HepG2 (cell line): Measurements from ENCODE around the gene CPSF4. TPM values are rescaled to one million over a fixed set of nuclear protein-coding genes. Genes with fewer than 3 reads are reported as not detected.
A peak's percentile ranks its signal among the peaks of the same experiment; 100 is the strongest.

Source experiments
- BORCS8-MEF2B ChIP-seq: sonication (generic); formaldehyde crosslinking; IDR thresholded peaks from 2 replicates; pipeline ENCODE4 v1.8.0; 2022; ENCODE audit warnings: mild to moderate bottlenecking, missing genetic modification reagents
- E2F1 ChIP-seq: sonication (generic); formaldehyde crosslinking; IDR thresholded peaks from 2 replicates; pipeline ENCODE4 v1.5.0; 2020; ENCODE audit warnings: missing genetic modification reagents
- FOXP1 ChIP-seq, 2 experiments: fragments of 450-650 bp in 1 of 2; IDR thresholded peaks; 2 replicates each; pipeline ENCODE4 v1.6.1; 2017 to 2018; ENCODE audit warnings: antibody characterized with exemption in 1 of 2
- GZF1 ChIP-seq: sonication (generic); formaldehyde crosslinking; IDR thresholded peaks from 2 replicates; pipeline ENCODE4 v1.5.1; 2020; ENCODE audit warnings: mild to moderate bottlenecking, missing genetic modification reagents
- HNRNPK ChIP-seq: fragments of 200-400 bp; formaldehyde crosslinking; IDR thresholded peaks from 2 replicates; pipeline ENCODE4 v1.6.1; 2018; ENCODE audit warnings: low read length, low read depth, moderate library complexity, mild to moderate bottlenecking; ENCODE audit not compliant: poor library complexity, severe bottlenecking
- MTERF4 ChIP-seq: sonication (generic); formaldehyde crosslinking; IDR thresholded peaks from 2 replicates; pipeline ENCODE4 v1.8.0; 2023; ENCODE audit warnings: mild to moderate bottlenecking, missing genetic modification reagents
- STAG1 ChIP-seq: sonication (generic); formaldehyde crosslinking; IDR thresholded peaks from 2 replicates; pipeline ENCODE4 v1.4.0; 2020; ENCODE audit warnings: missing genetic modification reagents
- TBP ChIP-seq: sonication (generic); formaldehyde crosslinking; IDR thresholded peaks from 2 replicates; pipeline ENCODE4 v1.5.0; 2020; ENCODE audit warnings: missing genetic modification reagents
- TCF12 ChIP-seq, 2 experiments: fragments of 450-650 bp in 1 of 2; sonication (generic) in 1 of 2; formaldehyde crosslinking in 1 of 2; IDR thresholded peaks; 2 replicates each; pipeline versions ENCODE4 v1.6.1 to v1.8.0; 2017 to 2022; ENCODE audit warnings: antibody characterized with exemption in 1 of 2, mild to moderate bottlenecking in 1 of 2, missing genetic modification reagents in 1 of 2, moderate library complexity in 1 of 2
- TFDP2 ChIP-seq: sonication (generic); formaldehyde crosslinking; IDR thresholded peaks from 2 replicates; pipeline ENCODE4 v1.4.0; 2020; ENCODE audit warnings: missing genetic modification reagents
- TP53 ChIP-seq: sonication (generic); formaldehyde crosslinking; conservative IDR thresholded peaks from 2 replicates; pipeline ENCODE4 v1.4.0; 2020; ENCODE audit warnings: missing genetic modification reagents
- YEATS4 ChIP-seq: sonication (generic); formaldehyde crosslinking; IDR thresholded peaks from 2 replicates; pipeline ENCODE4 v1.4.0; 2020; ENCODE audit warnings: missing genetic modification reagents, borderline replicate concordance
- ZBTB1 ChIP-seq: sonication (generic); formaldehyde crosslinking; IDR thresholded peaks from 2 replicates; pipeline ENCODE4 v1.4.0; 2020; ENCODE audit warnings: missing genetic modification reagents, borderline replicate concordance
- ZBTB8A ChIP-seq: sonication (generic); formaldehyde crosslinking; IDR thresholded peaks from 2 replicates; pipeline ENCODE4 v1.4.0; 2020; ENCODE audit warnings: mild to moderate bottlenecking, low read depth, missing genetic modification reagents, borderline replicate concordance
- ZNF431 ChIP-seq: sonication (generic); formaldehyde crosslinking; IDR thresholded peaks from 2 replicates; pipeline ENCODE4 v1.9.0; 2022; ENCODE audit warnings: missing genetic modification reagents, low read depth, mild to moderate bottlenecking, borderline replicate concordance
- ZNF432 ChIP-seq: sonication (generic); formaldehyde crosslinking; IDR thresholded peaks from 2 replicates; pipeline ENCODE4 v1.5.0; 2020; ENCODE audit warnings: missing genetic modification reagents, mild to moderate bottlenecking, borderline replicate concordance
- ZNF468 ChIP-seq: sonication (generic); formaldehyde crosslinking; IDR thresholded peaks from 2 replicates; pipeline ENCODE4 v1.8.0; 2022; ENCODE audit warnings: mild to moderate bottlenecking, moderate library complexity, missing genetic modification reagents
- ZNF530 ChIP-seq: sonication (generic); formaldehyde crosslinking; IDR thresholded peaks from 2 replicates; pipeline ENCODE4 v1.5.0; 2020; ENCODE audit warnings: low read depth, mild to moderate bottlenecking, missing genetic modification reagents
- ZNF556 ChIP-seq: sonication (generic); formaldehyde crosslinking; IDR thresholded peaks from 2 replicates; pipeline ENCODE4 v1.4.0; 2020; ENCODE audit warnings: mild to moderate bottlenecking, missing genetic modification reagents, borderline replicate concordance
- polyA plus RNA-seq, 8 experiments: library from polyadenylated mRNA; depleted of rRNA in 3 of 8; stranded (reverse) in 7 of 8; unstranded in 1 of 8; fragments of >200 nt; fragmentation: Illumina TruSeq in 4 of 8; extraction: Trizol in 4 of 8; gene quantifications; 2 replicates each; pipeline versions ENCODE4 v1.2.1 to v1.2.3, GENCODE V29; 2011 to 2016; ENCODE audit warnings: low read depth in 4 of 8, missing spikeins in 1 of 8, mixed read lengths in 1 of 8; ENCODE audit not compliant: insufficient read depth in 1 of 8
- total RNA-seq, 5 experiments: library from RNA; depleted of rRNA; stranded (reverse); fragments of >200 nt; fragmentation: Illumina TruSeq; extraction: Trizol; gene quantifications; 2 replicates each; pipeline ENCODE4 v1.2.3, GENCODE V29; 2016; ENCODE audit warnings: low read depth in 1 of 5
- TF ChIP-seq, protein P1 (sequence below): sonication (generic); formaldehyde crosslinking; IDR thresholded peaks from 2 replicates; pipeline ENCODE4 v1.5.0; 2020; ENCODE audit warnings: mild to moderate bottlenecking, missing genetic modification reagents
- TF ChIP-seq, protein P2 (sequence below): sonication (generic); formaldehyde crosslinking; IDR thresholded peaks from 2 replicates; pipeline ENCODE4 v1.8.1; 2023; ENCODE audit warnings: mild to moderate bottlenecking, inconsistent platforms, moderate library complexity, missing genetic modification reagents, borderline replicate concordance

CPSF4 gene
- total and polyA plus RNA-seq, 2 of the 13 experiments (the other 11 are each of a cell fraction or from before 2014, with no cell fraction given), result 34.1 to 49.6 TPM

DNA sequence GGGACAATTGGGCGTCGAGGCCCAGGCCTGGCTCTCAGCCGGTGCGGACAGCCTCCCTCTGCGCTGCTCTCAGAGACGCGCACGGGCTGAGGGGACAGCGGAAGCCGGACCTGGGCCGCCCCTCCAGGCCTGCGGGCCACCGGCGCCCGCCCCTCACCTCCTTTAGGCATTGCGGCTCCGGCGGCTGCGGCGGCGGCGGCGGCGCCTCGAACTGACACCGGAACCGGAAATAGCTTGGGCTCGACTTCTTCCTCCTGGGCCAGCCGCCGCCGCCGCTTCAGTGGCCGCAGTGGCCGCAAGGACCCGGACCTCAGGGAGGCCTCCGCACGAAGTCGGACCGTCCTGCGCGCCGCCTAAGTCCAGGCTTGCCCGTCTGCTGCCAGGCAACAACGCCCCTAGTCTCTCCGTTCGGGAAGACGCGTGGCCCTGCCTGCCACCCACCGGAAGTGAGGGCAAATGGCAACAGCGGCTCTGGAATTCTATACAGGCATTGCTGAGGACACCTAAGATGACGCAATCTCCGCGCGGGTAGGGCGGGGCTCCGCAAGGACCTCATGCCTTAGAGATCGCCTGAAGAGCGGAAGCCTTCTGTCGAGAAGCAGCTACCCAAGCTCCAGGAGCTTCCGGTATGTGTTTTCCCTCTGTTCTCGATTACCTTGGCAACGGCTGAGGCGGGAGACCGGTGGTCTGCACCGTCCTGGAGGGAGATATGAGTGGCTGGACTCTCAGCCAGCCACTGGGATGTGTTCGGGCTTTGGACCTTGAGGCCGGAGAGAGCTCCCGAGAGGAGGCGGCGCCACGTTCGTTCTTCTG lies 30.2 kb upstream of the CPSF4 start, which contains the start of the genes BUD31 and PDAP1 (continued):
- TF ChIP-seq ZBTB8A (CRISPR knock-in tag), result no peak
- TF ChIP-seq E2F1, result 0 out of 2 replicates have a peak, but pooled peaks have one; percentile 8
- no peak for TF ChIP-seq MTERF4 (CRISPR knock-in tag)
- TF ChIP-seq GZF1 (CRISPR knock-in tag), result 0 out of 2 replicates have a peak, but pooled peaks have one; percentile 36
- TF ChIP-seq HNRNPK, result no peak
- TF ChIP-seq, protein P1, sequence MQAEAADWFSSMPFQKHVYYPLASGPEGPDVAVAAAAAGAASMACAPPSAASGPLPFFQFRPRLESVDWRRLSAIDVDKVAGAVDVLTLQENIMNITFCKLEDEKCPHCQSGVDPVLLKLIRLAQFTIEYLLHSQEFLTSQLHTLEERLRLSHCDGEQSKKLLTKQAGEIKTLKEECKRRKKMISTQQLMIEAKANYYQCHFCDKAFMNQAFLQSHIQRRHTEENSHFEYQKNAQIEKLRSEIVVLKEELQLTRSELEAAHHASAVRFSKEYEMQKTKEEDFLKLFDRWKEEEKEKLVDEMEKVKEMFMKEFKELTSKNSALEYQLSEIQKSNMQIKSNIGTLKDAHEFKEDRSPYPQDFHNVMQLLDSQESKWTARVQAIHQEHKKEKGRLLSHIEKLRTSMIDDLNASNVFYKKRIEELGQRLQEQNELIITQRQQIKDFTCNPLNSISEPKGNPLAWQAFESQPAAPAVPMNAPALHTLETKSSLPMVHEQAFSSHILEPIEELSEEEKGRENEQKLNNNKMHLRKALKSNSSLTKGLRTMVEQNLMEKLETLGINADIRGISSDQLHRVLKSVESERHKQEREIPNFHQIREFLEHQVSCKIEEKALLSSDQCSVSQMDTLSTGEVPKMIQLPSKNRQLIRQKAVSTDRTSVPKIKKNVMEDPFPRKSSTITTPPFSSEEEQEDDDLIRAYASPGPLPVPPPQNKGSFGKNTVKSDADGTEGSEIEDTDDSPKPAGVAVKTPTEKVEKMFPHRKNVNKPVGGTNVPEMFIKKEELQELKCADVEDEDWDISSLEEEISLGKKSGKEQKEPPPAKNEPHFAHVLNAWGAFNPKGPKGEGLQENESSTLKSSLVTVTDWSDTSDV (CRISPR knock-in tag), result peak; percentile 34; the same call in 1 of the 2 replicates
- no peak for TF ChIP-seq TP53 (CRISPR knock-in tag)
- TF ChIP-seq ZNF556 (CRISPR knock-in tag), result peak; percentile 43; the same call in 1 of the 2 replicates
- TF ChIP-seq TBP (CRISPR knock-in tag), result no peak; the same call in 1 of the 2 replicates
- TF ChIP-seq TFDP2, result peak; percentile 39; the same call in 1 of the 2 replicates
- no peak for TF ChIP-seq ZNF468
- TF ChIP-seq STAG1, result no peak
- TF ChIP-seq ZNF530 (CRISPR knock-in tag), result no peak
- no peak for TF ChIP-seq FOXP1 (IDR thresholded peaks at IDR 0.05)
- no peak for TF ChIP-seq FOXP1 (CRISPR knock-in tag; IDR thresholded peaks at IDR 0.05)
- TF ChIP-seq YEATS4 (CRISPR knock-in tag), result peak; percentile 94
- TF ChIP-seq, protein P2, sequence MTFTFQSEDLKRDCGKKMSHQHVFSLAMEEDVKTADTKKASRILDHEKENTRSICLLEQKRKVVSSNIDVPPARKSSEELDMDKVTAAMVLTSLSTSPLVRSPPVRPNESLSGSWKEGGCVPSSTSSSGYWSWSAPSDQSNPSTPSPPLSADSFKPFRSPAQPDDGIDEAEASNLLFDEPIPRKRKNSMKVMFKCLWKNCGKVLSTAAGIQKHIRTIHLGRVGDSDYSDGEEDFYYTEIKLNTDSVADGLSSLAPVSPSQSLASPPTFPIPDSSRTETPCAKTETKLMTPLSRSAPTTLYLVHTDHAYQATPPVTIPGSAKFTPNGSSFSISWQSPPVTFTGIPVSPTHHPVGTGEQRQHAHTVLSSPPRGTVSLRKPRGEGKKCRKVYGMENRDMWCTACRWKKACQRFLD (CRISPR knock-in tag), result no peak
- no peak for TF ChIP-seq TCF12 (IDR thresholded peaks at IDR 0.05)
- no peak for TF ChIP-seq TCF12 (CRISPR knock-in tag; IDR thresholded peaks at IDR 0.05)
- no peak for TF ChIP-seq ZNF432 (CRISPR knock-in tag)
- no peak for TF ChIP-seq BORCS8-MEF2B (CRISPR knock-in tag)
- no peak for TF ChIP-seq ZBTB1 (CRISPR knock-in tag)
- TF ChIP-seq ZNF431, result 0 out of 2 replicates have a peak, but pooled peaks have one; percentile 16
